Fibroblast of pulmonary artery (primary cell): ENCODE measurements around the gene BBX.

Source experiments
- DNase-seq: peaks from one replicate; pipeline ENCODE4 v3.0.0-alpha.2; 2010; ENCODE audit warnings: low read depth
- H3K4me3 ChIP-seq: replicated peaks from 2 replicates; pipeline ENCODE4 v1.5.1; 2011; ENCODE audit warnings: low read depth, mild to moderate bottlenecking, control low read depth, low read length, moderate library complexity
- TF ChIP-seq, protein P1 (sequence below): IDR thresholded peaks from 2 replicates; pipeline ENCODE4 v1.5.1; 2011; ENCODE audit warnings: mild to moderate bottlenecking, control low read depth, low read length, inconsistent platforms; ENCODE audit errors: missing control alignments

BBX gene

DNA sequence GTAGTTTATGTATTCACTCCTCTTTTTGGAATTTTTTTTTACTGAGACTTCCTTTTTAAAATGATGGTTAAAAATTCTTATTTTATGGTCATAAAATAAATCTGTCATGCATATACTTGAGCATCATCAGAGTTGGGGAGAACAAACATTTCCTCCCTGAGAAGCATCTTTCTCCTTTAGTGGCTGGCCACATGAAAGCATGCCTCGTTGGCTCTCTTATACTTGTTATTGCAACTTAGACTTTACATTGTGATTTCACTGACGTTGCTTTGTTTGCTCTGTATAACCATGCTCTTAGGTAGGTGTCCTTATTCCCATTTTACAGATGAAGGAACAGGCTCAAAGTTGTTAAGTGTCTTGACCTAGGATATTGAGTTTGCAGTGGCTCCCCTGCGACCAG is 18.1 kb downstream of the BBX start:
- DNase-seq: no peak
- TF ChIP-seq, protein P1, sequence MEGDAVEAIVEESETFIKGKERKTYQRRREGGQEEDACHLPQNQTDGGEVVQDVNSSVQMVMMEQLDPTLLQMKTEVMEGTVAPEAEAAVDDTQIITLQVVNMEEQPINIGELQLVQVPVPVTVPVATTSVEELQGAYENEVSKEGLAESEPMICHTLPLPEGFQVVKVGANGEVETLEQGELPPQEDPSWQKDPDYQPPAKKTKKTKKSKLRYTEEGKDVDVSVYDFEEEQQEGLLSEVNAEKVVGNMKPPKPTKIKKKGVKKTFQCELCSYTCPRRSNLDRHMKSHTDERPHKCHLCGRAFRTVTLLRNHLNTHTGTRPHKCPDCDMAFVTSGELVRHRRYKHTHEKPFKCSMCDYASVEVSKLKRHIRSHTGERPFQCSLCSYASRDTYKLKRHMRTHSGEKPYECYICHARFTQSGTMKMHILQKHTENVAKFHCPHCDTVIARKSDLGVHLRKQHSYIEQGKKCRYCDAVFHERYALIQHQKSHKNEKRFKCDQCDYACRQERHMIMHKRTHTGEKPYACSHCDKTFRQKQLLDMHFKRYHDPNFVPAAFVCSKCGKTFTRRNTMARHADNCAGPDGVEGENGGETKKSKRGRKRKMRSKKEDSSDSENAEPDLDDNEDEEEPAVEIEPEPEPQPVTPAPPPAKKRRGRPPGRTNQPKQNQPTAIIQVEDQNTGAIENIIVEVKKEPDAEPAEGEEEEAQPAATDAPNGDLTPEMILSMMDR: no peak
- H3K4me3 ChIP-seq: no peak overlapping the region

DNA sequence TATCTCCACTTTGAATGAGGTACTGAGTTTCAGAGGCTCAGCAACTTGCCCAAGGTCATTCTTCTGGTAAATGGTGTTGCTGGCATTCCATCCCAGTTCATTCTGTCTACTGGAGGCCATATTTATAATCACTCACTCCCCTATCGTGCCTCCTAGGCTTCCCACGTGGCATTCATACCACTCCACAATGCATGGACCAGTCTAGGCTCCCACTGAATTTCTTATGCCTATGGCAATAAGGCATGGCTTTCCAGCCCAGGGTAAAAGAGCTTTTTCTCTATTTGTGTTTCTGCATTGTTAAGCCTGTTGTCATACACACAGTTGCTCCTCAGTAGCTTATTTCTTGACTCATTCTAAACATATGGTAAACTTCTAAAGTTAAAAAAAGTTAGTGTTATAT is 19.9 kb downstream of the BBX start:
- no peak for DNase-seq
- TF ChIP-seq, protein P1: no peak
- H3K4me3 ChIP-seq: no peak overlapping the region

DNA sequence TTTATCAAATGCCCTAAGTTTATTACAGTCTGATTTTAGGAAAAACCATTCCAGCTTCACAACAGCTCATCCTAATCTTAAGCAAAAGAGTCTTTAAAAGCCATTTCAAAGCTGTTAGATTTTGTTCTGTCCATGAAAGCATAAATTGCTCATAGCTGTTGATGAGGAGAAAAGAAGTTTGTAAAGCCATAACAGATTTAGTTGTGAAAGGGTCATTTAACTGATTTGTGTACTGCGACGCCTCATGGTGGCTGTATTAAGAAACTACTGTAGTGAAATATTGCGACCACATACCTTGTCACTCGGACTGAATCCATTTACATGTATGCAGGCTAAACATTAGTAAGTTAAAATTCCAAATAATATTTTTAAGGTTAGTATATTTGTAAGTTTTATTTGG is 20.9 kb downstream of the BBX start:
- TF ChIP-seq, protein P1: peak; percentile 17
- DNase-seq: peak; percentile 39

DNA sequence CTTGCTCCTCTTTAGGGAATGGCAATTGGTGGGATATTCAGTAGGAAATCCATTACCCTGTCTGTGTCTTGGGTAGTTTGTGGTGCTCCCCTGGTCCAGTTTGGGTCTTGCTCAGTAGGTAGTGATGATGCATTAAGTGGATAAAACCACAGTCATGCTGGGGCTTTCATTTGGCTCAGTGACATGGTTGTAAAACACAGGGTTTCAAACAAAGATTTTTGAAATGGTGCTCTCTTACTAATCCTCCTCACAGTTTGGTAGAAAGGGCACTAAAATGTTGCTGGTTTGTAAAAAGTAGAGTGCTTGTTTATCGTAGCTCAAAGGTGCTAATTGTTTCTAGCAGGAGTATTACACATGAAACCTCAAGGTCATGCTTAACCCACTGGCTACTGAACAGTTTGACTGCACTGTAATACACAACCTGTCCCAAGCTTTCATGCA is 22.9 kb downstream of the BBX start:
- no peak overlapping the region for H3K4me3 ChIP-seq
- no peak for DNase-seq
- TF ChIP-seq, protein P1: no peak

More for the DNA sequence above, 20.9 kb downstream of the BBX start:
- no peak overlapping the region for H3K4me3 ChIP-seq

DNA sequence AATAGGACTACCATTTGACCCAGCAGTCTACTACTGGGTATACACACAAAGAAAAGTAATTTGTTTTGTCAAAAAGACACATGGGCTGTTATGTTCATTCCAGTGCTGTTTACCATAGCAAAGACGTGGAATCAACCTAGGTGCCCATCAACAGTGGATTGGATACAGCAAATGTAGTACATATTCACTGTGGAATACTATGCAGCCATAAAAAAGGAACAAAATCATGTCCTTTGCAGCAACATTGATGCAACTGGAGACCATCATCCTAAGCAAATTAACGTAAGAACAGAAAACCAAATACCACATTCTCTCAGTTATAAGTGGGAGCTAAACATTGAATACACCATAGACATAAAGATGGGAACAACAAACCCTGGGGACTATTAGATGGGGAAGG is 25.8 kb downstream of the BBX start:
- TF ChIP-seq, protein P1: no peak
- DNase-seq: no peak
- no peak overlapping the region for H3K4me3 ChIP-seq

DNA sequence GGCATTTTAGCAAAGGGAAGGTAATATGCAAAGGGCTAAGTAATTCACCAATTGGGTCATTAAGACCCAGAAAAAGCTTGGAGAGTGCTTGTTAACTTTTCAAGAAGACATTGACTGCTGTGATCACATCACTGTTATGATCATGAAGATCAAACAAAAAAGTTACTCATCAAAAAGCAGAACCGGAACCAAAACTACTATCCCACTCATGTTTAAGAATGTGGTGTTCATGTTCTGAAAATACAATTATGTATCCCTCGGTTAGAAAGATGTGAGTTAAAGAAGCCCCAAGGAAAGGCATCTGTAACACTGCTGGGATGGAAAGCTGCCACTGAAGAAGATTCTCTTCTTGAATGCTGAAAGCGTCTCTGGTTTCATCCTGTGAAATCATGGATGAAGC is 32.6 kb downstream of the BBX start:
- no peak for DNase-seq
- no peak overlapping the region for H3K4me3 ChIP-seq
- TF ChIP-seq, protein P1: no peak

DNA sequence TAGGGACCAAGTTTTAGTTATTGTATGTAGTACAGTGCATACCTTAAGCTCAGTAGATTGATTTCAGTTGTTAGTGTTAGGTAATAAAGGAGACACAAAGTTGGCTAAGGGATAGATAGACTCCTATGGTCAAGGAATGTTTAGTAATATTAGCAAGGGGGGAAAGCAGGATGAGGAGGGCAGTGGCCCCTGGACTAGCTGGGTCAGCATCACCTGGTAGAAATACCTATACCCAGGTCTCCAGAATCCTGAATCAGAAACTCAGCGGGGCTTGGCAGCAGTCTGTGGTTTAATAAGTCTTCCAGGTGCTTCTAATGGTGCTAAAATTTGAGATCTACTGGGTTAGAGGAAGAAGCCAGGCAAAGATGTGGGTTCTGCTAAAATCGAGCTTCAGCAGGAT is 35.0 kb downstream of the BBX start:
- TF ChIP-seq, protein P1: no peak
- no peak overlapping the region for H3K4me3 ChIP-seq
- DNase-seq: no peak
